ENCODE measurements around the gene MMP2. TPM values are rescaled to one million over a fixed set of nuclear protein-coding genes. Genes with fewer than 3 reads are reported as not detected.

Gene MMP2
- total and polyA plus RNA-seq, 2 of the 8 experiments (the other 6 are each of a cell fraction or from before 2014, with no cell fraction given) = 33.6 to 58.2 TPM

DNA sequence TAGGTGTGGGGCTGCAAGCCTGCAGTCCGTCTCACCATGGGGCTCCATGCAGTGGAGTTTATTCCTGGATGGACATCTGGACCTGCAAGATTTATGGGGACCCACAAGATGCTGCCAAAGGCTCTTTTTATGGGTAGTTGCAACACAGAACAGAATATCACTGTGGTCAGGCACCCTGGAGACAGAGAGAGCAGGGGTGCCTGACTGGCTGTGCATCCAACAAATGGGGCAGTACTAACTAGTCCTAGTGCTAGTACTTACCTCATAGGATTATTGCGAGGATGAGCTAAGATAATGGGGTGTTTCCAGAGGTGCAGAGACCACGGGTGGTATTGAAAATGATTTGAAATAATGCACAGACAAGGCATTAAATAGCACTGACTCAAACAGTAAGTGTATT, 42.4 kb upstream of the MMP2 start (continued):
- TF ChIP-seq, protein P1, sequence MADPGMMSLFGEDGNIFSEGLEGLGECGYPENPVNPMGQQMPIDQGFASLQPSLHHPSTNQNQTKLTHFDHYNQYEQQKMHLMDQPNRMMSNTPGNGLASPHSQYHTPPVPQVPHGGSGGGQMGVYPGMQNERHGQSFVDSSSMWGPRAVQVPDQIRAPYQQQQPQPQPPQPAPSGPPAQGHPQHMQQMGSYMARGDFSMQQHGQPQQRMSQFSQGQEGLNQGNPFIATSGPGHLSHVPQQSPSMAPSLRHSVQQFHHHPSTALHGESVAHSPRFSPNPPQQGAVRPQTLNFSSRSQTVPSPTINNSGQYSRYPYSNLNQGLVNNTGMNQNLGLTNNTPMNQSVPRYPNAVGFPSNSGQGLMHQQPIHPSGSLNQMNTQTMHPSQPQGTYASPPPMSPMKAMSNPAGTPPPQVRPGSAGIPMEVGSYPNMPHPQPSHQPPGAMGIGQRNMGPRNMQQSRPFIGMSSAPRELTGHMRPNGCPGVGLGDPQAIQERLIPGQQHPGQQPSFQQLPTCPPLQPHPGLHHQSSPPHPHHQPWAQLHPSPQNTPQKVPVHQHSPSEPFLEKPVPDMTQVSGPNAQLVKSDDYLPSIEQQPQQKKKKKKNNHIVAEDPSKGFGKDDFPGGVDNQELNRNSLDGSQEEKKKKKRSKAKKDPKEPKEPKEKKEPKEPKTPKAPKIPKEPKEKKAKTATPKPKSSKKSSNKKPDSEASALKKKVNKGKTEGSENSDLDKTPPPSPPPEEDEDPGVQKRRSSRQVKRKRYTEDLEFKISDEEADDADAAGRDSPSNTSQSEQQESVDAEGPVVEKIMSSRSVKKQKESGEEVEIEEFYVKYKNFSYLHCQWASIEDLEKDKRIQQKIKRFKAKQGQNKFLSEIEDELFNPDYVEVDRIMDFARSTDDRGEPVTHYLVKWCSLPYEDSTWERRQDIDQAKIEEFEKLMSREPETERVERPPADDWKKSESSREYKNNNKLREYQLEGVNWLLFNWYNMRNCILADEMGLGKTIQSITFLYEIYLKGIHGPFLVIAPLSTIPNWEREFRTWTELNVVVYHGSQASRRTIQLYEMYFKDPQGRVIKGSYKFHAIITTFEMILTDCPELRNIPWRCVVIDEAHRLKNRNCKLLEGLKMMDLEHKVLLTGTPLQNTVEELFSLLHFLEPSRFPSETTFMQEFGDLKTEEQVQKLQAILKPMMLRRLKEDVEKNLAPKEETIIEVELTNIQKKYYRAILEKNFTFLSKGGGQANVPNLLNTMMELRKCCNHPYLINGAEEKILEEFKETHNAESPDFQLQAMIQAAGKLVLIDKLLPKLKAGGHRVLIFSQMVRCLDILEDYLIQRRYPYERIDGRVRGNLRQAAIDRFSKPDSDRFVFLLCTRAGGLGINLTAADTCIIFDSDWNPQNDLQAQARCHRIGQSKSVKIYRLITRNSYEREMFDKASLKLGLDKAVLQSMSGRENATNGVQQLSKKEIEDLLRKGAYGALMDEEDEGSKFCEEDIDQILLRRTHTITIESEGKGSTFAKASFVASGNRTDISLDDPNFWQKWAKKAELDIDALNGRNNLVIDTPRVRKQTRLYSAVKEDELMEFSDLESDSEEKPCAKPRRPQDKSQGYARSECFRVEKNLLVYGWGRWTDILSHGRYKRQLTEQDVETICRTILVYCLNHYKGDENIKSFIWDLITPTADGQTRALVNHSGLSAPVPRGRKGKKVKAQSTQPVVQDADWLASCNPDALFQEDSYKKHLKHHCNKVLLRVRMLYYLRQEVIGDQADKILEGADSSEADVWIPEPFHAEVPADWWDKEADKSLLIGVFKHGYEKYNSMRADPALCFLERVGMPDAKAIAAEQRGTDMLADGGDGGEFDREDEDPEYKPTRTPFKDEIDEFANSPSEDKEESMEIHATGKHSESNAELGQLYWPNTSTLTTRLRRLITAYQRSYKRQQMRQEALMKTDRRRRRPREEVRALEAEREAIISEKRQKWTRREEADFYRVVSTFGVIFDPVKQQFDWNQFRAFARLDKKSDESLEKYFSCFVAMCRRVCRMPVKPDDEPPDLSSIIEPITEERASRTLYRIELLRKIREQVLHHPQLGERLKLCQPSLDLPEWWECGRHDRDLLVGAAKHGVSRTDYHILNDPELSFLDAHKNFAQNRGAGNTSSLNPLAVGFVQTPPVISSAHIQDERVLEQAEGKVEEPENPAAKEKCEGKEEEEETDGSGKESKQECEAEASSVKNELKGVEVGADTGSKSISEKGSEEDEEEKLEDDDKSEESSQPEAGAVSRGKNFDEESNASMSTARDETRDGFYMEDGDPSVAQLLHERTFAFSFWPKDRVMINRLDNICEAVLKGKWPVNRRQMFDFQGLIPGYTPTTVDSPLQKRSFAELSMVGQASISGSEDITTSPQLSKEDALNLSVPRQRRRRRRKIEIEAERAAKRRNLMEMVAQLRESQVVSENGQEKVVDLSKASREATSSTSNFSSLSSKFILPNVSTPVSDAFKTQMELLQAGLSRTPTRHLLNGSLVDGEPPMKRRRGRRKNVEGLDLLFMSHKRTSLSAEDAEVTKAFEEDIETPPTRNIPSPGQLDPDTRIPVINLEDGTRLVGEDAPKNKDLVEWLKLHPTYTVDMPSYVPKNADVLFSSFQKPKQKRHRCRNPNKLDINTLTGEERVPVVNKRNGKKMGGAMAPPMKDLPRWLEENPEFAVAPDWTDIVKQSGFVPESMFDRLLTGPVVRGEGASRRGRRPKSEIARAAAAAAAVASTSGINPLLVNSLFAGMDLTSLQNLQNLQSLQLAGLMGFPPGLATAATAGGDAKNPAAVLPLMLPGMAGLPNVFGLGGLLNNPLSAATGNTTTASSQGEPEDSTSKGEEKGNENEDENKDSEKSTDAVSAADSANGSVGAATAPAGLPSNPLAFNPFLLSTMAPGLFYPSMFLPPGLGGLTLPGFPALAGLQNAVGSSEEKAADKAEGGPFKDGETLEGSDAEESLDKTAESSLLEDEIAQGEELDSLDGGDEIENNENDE (IDR thresholded peaks at IDR 0.05; ENCODE audit: insufficient replicate concordance, low read length) = no peak
- no peak for TF ChIP-seq CTBP2 (IDR thresholded peaks at IDR 0.05; ENCODE audit: borderline replicate concordance, insufficient read depth, insufficient read length, low read length)
